Hindlimb muscle (tissue), 1 donor: ENCODE results near the gene SMG7. TPM values are rescaled to one million over a fixed set of nuclear protein-coding genes. Genes with fewer than 3 reads are reported as not detected.

Source experiments
- DNase-seq: peaks from one replicate; pipeline ENCODE4 v3.0.0-alpha.2; 2013
- polyA plus RNA-seq: library from polyadenylated mRNA; unstranded; fragments of 120-200 nt; gene quantifications from one replicate; pipeline ENCODE4 v1.2.1, GENCODE V29; 2013; ENCODE audit not compliant: insufficient read length

Gene SMG7
- polyA plus RNA-seq, 1 donor, result 39.5 TPM

DNA sequence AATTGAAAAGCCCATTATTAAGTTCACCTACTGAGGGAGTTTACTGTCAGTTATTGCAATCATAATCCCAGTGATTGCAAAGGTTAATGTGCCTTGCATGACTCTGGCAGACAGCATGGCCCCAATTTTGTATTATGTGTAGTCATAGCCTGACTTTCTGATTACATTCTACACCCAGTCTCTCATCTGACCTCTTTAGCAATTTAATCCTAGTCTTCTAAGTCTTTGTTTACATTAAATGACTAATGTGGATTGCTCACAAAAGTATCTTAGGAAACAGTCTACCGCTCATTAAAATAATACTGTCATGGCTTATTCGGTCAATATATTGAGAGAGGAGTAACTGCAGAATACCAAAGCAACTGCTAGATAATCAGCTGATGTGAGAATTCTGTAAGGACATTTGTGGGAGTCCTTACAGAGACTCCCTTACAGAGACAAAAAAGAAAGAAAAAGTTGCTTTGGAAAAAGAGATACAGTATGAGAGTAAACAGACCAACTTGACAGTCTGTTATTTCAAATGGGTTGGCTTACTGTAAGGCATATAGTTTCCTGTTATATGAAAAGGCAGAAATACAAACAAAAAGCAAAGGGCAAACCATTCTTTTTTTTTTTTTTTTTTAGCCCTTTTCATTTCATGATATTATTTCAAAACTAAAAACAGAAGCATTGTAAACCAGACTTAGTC, 42.8 kb downstream of the SMG7 start:
- DNase-seq, result no peak

DNA sequence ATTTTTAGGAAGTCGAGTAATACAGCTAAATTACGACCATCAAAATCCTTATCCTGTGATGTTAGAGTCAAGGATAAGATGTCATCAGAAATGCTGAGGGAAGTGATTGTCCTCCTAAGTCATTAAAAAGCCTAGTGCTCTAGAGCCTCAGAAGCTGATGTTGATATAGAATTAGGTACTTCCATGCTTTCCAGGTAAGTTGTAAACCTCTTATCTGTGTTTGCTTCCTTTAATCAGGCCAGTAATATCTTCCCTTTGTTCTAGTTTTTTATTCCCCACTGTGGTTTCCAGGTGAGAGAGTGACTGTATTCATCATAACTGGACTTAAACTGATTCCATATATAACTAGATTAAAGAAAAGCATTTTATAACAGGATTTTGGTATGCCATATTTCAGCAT, 44.4 kb downstream of the SMG7 start:
- no peak for DNase-seq

DNA sequence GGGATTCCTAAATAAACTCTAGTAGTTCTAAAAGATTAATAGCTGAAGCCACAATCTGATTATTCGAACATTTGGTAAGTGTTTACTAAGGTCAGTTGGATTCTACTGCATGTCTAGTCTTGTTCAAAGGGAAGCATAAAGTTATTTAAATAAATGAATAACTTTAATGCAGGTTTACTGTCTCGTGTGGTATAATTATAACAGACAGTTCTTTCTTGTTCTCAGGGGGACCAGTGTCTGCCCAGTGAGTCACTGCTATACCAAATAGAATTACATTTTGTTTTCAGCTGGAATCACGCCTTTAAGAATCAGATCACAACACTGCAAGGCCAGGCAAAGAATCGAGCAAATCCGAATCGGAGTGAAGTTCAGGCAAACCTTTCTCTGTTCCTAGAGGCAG, 45.1 kb downstream of the SMG7 start:
- DNase-seq, result no peak

DNA sequence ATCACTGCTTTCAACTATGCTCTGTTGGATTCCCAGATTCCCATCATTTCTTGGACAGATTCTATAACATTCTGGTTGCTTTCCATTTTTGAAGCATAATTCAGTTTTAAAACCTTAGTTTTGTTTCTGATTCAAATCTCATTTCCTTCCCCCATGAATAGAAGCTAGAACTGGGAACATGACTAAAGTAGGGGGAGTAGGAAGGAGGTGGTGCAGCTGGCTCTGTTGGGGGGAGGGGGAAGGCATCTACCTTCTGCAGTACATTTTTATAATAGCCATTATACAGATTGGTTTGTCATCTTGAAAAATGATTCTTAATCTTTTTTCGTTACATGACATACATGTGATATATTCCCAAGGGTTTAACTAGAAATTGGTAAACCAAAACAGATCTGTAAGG, 48.1 kb downstream of the SMG7 start:
- DNase-seq, result no peak

- DNase-seq, result no peak
Measured at GRCh38 chr1:183522104-183522503, 49.8 kb downstream of the SMG7 start.

DNA sequence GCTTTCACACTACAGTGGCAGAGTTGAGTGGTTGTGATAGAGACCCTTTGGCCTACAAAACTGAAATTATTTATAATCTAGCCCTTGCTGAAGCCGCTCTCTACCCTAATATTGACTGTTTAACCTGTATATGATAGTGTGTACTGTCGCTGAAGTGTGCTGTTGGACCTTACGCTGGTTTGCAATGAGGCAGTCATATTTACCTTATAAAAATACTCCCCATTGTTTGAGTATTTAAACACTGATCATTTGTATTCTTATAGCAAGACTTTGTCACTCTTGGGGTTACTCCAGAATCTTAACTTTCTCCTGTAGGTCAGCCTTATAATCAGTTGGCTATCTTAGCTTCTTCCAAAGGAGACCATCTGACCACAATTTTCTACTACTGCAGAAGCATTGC, 56.3 kb downstream of the SMG7 start:
- no peak for DNase-seq

- DNase-seq, result no peak
Measured at GRCh38 chr1:183533617-183534174, 61.4 kb downstream of the SMG7 start.

GRCh38 chr1:183537405-183537804, 65.1 kb downstream of the SMG7 start:
- DNase-seq, result no peak

DNA sequence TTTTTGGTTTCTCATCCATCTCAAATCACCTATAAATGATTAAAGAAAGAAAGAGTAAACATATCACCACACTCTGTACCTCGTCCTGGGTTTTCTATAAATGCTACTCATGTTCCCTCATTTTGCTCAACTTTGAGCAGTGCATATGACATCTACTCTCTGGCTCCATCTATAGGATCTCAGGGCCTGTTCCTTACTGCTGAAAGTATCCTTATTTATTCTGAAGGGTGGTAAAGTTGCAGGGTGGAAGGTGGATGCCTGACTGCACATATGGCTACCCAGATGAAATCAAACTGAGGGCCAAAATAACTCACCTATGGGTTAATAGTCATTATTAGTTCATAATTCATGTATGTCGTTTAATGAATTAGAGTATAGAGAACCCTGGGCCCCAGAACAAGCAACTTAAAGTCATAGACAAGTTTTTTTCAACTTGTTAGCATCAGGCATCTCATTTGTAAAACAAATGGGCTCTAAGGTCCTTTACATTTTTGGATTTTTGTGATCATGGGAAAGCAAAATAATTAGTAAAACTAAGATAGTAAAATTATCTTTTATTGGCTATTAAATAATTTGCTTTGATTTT, 71.4 kb downstream of the SMG7 start:
- DNase-seq, result peak; percentile 43

DNA sequence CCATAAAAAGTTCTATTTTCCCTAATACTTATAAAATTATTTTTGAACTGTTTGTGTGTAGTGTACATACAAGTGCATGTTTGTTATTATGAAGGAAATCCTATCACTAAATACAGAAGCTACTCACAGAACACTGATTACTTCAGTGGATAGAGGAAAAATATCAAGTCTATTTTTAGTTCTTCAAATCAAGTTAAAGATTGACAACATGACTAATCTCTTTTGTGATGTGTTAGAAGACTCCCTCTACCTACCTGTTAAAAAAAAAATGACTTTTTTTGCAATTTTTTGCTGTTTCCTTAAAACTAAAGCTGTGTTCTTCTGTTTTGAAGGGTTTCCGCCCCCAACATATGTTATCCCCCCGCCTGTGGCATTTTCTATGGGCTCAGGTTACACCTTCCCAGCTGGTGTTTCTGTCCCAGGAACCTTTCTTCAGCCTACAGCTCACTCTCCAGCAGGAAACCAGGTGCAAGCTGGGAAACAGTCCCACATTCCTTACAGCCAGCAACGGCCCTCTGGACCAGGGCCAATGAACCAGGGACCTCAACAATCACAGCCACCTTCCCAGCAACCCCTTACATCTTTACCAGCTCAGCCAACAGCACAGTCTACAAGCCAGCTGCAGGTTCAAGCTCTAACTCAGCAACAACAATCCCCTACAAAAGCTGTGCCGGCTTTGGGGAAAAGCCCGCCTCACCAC, 72.4 kb downstream of the SMG7 start:
- no peak for DNase-seq

DNA sequence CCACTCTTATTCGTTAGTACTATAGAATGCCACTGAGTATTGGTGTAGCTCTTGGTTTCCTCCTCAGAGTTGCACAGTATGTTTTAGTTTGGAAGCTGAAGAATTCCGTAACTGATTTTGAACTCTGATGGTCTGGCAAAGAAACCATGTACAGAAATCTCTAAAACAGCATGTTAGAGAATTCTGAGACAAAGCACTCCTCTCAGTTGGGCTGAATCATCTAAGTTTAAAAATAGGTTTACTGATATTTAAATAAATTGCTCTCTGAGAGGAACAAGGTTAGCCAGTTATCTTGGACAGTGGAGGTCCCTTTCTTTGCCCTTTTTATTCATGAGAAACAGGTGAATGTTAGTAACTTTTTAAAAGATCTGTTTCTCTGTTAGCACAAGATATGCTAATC, 74.1 kb downstream of the SMG7 start:
- DNase-seq, result no peak

DNA sequence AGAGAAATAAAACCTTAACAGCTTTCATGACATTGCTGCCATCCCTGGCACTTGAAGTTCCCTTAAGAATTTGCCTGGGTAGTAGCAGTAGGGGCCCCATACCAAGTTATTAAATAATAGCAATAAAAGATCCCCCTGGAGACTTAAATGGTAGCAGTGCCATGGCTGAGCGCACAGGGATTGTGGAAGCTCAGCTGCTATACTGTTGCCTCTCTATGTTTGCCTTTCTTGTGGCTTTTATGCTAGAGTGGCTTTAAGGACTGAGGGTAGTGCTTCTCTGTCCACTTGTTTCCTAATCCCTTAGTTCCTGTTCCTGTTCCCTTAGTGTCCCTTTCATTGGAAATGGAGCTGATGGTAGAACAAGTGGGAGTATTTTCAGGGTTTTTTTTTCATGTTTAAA, 75.8 kb downstream of the SMG7 start:
- no peak for DNase-seq

GRCh38 chr1:183550915-183551314, 78.6 kb downstream of the SMG7 start:
- no peak for DNase-seq

- DNase-seq, result no peak
Measured at GRCh38 chr1:183551924-183552323, 79.6 kb downstream of the SMG7 start.

GRCh38 chr1:183552441-183552840, 80.1 kb downstream of the SMG7 start:
- no peak for DNase-seq

- no peak for DNase-seq
Measured at GRCh38 chr1:183552891-183553290, 80.6 kb downstream of the SMG7 start.

GRCh38 chr1:183553331-183553730, 81.0 kb downstream of the SMG7 start:
- no peak for DNase-seq

DNA sequence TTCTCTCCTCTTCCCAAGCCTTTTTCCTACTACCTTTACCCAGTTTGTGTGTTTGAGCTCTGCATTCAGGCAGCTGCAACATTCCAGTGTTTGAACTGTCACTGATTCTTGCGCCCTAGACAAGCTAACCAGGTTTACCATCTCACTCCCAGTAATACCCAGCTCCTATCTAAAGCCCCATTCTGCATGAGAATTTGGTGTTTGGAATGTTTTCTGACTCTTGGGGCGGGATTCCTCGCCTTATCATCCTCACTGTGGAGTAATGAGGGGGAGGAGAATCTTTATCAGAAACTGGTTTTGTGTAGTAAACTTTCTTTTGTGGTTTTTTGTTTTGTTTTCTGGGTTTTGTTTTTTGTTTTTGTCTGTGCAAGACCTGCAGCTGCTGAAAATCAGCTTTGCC, 81.5 kb downstream of the SMG7 start:
- DNase-seq, result no peak

DNA sequence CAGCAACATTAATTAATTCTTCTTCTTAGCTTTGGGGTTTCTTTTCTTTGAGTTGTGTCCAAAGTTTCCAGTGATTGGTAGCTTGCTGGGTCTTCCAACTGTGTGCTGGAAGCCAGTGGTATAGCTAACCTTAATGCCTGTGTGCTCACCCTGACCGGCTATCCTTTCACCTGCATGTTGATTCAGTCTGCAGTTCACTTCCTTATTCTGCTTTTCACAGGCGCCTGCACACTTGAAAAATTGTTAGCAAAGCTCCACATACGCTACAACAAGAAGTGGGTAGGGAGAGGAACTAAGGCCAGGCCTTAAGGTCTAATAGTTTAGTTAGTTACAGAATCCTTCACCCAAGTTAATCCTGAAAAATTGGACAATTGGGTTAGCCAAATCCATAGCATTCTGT, 82.3 kb downstream of the SMG7 start:
- DNase-seq, result no peak

DNA sequence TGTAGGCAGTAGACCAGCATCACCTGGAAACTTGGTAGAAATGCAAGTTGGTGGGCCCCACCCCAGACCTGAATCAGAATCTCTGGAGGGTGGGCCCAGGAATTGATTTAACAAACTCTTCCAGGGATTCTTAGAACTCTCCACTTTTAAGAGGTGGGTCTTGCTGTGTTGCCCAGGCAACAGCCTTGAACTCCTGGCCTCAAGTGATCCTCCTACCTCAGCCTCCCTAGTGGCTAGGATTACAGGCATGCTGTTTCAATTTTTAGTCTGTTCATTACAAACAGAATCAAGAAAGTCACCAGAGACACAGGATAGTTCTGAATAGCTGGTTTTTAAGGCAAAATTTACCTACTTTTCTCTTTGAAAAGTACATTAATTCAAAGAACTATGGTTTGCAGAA, 86.8 kb downstream of the SMG7 start:
- DNase-seq, result no peak

DNA sequence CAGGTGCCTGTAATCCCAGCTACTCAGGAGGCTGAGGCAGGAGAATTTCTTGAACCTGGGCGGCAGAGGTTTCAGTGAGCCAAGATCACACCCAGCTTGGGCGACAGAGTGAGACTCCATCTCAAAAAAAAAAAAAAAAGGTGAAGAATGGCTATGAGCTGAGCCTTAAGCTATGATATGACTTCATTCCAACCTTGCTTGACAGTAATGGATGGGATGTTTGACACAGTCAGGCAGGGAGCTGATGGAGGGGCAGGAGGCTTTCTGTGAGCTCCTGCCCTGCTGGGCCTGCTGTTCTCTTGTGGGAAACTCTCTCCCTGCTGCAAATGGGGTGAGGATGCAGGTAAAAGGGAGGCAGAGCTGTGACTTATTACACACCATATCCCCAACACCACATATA, 90.4 kb downstream of the SMG7 start:
- no peak for DNase-seq

GRCh38 chr1:183565261-183565660, 93.0 kb downstream of the SMG7 start:
- no peak for DNase-seq

GRCh38 chr1:183566026-183566425, 93.7 kb downstream of the SMG7 start:
- DNase-seq, result no peak

- DNase-seq, result no peak
Measured at GRCh38 chr1:183567584-183567983, 95.3 kb downstream of the SMG7 start.
